HG02884 (cell line): ENCODE results near the gene CTNS.

ENCODE experiments used
- ATAC-seq: cut with Tn5 transposase; IDR thresholded peaks from one replicate; pipeline ENCODE4 v1.9.1; 2021; ENCODE audit warnings: mild to moderate bottlenecking, moderate library complexity; ENCODE audit not compliant: unreplicated experiment

The CTNS gene

DNA sequence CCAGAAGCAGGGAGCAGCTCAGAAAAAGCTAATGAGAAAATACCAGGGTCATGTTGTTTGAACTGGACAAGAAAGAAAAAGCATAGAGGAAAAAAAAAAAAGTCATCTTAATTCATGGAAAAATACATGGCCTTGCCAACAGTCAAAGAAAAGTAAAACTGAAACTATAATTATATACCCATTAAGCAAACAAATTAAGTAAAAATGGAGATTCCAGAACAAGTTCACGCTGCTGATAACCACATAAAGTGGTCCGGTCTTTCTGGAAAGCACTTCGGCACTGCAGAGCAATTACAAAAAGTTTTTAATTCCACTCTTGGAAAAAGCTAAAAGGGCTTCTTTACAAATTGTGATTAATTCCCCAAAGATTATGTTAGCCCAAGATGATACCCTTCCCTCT, 71.8 kb downstream of the CTNS start:
- no peak for ATAC-seq

DNA sequence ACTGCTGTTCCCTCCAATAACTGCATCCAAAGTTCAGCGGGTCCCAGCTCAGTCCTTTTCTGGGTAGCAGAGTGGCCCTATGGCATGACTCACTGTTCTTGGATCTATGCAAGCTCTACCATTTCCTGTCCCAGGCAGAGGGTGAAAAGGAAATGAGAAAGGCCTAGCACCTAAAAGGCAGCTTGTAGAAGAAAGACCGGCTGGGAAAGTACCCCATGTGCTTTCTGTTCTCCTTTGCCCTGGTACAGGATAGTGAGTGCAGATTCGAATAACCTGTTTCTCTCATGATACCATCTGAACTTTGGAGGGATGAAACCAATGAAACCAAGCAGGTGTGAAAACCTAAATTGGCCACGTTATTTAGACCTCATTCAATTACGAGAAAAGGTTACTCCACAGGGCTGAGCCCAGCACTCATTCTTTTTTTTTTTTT, 74.4 kb downstream of the CTNS start:
- ATAC-seq = peak; percentile 90
